GM06990 (cell line): ENCODE results near the gene MLLT10.

Experiments used
- DNase-seq: peaks from one replicate; pipeline ENCODE4 v3.0.0-alpha.2; 2011; ENCODE audit not compliant: insufficient read length; ENCODE audit errors: extremely low read depth
- H3K27me3 ChIP-seq: replicated peaks from 2 replicates; pipeline ENCODE4 v1.6.0; 2011; ENCODE audit warnings: low read length; ENCODE audit not compliant: control insufficient read depth, insufficient read depth
- H3K36me3 ChIP-seq: 2 replicates; pipeline ENCODE4 v1.5.1; 2011; ENCODE audit warnings: low read length; ENCODE audit not compliant: control insufficient read depth, insufficient read depth
- H3K4me3 ChIP-seq: replicated peaks from 2 replicates; pipeline ENCODE4 v1.5.1; 2011; ENCODE audit warnings: low read depth, mild to moderate bottlenecking, control low read depth, low read length
- CTCF ChIP-seq: IDR thresholded peaks from 2 replicates; pipeline ENCODE4 v1.5.1; 2011; ENCODE audit warnings: low read length, control low read depth, mild to moderate bottlenecking, inconsistent platforms; ENCODE audit not compliant: insufficient read depth, poor library complexity, severe bottlenecking

MLLT10 gene

GRCh38 chr10:21756707-21757106, 222.7 kb downstream of the MLLT10 start:
- Histone ChIP-seq H3K4me3 (no peak overlapping the region), H3K36me3 (peaks cover 5% of the 10 kb centered on the region), H3K27me3 (no peaks in the 10 kb centered on the region)
- no peak for TF ChIP-seq CTCF
- DNase-seq = no peak

GRCh38 chr10:21757185-21757901, 223.3 kb downstream of the MLLT10 start:
- TF ChIP-seq CTCF = no peak
- no peak for DNase-seq
- peaks cover 5% of the 10 kb centered on the region for H3K36me3 ChIP-seq

GRCh38 chr10:21758239-21758638, 224.2 kb downstream of the MLLT10 start:
- TF ChIP-seq CTCF = no peak
- H3K27me3 ChIP-seq = no peaks in the 10 kb centered on the region
- no peak for DNase-seq
- H3K36me3 ChIP-seq = peaks cover 5% of the 10 kb centered on the region
- no peak overlapping the region for H3K4me3 ChIP-seq

More at GRCh38 chr10:21757185-21757901, 223.3 kb downstream of the MLLT10 start:
- Histone ChIP-seq H3K4me3 (no peak overlapping the region), H3K27me3 (no peaks in the 10 kb centered on the region)

GRCh38 chr10:21758696-21759095, 224.7 kb downstream of the MLLT10 start:
- H3K4me3 ChIP-seq = no peak overlapping the region
- DNase-seq = no peak
- no peaks in the 10 kb centered on the region for H3K27me3 ChIP-seq
- no peak for TF ChIP-seq CTCF
- peaks cover 5% of the 10 kb centered on the region for H3K36me3 ChIP-seq

GRCh38 chr10:21759232-21759631, 225.2 kb downstream of the MLLT10 start:
- H3K27me3 ChIP-seq = no peaks in the 10 kb centered on the region
- TF ChIP-seq CTCF = no peak
- no peak overlapping the region for H3K4me3 ChIP-seq
- DNase-seq = no peak
- peaks cover 5% of the 10 kb centered on the region for H3K36me3 ChIP-seq

- no peak for DNase-seq
- H3K27me3 ChIP-seq = no peaks in the 10 kb centered on the region
- TF ChIP-seq CTCF = no peak
- H3K4me3 ChIP-seq = no peak overlapping the region
- H3K36me3 ChIP-seq = peaks cover 4% of the 10 kb centered on the region
These were observed 226.3 kb downstream of the MLLT10 start for GRCh38 chr10:21760332-21760731.
